ENCODE measurements around the gene SPOUT1.

Gene SPOUT1

DNA sequence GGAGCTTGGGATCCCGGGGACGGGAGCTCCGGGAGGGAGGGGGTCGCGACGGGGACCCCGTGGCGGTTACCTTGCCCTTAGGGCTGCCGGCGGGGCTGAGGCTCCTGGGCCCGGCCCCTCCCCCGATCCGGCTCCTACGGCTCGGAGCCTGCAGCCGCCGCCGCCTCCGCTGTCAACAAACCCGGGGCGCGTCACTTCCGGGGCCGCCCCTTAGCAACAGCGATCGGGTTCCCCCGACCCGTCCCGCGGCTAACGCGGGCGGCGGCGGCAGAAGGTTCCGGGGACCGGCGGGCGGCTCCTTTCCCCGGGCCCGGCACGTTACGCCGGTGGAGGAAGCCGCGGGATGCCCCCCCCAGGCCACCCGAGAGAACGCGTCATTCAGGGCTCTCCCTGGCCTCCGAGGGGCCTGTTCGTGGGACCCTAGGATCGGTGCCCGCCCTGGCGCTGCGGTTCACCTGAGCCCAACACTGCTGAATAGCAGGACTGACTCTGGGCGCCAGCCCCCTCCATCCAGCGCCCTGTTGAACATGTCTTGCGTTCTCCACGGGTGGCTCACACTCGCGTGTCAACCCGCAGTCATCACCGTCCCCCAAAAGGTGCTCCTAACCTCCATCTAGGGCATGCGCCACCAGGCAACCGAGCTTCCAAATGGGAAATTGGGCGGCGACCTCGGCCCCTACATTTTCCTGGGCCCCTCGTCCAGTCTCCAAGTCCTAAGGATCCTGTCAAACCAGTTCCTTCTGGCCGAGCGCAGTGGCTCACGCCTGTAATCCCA is 57.7 kb downstream of the SPOUT1 start, which contains the start of gene ZER1:
Gene ZER1 (minus strand): TSS at position 183 of the 775 bp plus-strand sequence. CDS start 16,362 bp downstream, outside the sequence.
- peak; percentile 88 for DNase-seq (ENCODE audit: low read depth)

GRCh38 chr9:128771094-128771721 is 58.4 kb downstream of the SPOUT1 start:
- DNase-seq (ENCODE audit: low read depth): no peak

GRCh38 chr9:128770286-128771030 is 59.1 kb downstream of the SPOUT1 start:
- no peak for DNase-seq (ENCODE audit: low read depth)
